Pancreas (tissue), 10 donors: ENCODE results near the gene UBE2J2. TPM values are rescaled to one million over a fixed set of nuclear protein-coding genes. Genes with fewer than 3 reads are reported as not detected.

ENCODE experiments used
- ATAC-seq, 4 donors: fragments of 200-7000 bp; cut with Tn5 transposase; one replicate each; pipeline versions ENCODE4 v1.8.0 to v1.9.1; 2020; ENCODE audit warnings: mild to moderate bottlenecking in 4 of 4, moderate library complexity in 4 of 4
- DNase-seq, 6 donors: peaks; one replicate each; pipeline ENCODE4 v3.0.0-alpha.2; 2020
- FAIRE-seq: peaks from 2 replicates; lab custom pipeline; 2012; peaks lifted over from hg19 to GRCh38; lab: Jason Lieb, UNC
- H3K27ac ChIP-seq, 4 donors: fragments of 200-600 bp; sonication (generic); 1 replicate in 3 of 4; 2 replicates in 1 of 4; pipeline versions ENCODE4 v1.5.0 to v1.8.0; 2020
- H3K27me3 ChIP-seq, 4 donors: fragments of 200-600 bp; one replicate each; pipeline ENCODE4 v1.8.0; 2021
- H3K36me3 ChIP-seq, 3 donors: fragments of 200-600 bp; sonication (generic) in 1 of 3; one replicate each; pipeline versions ENCODE4 v1.5.0 to v1.8.0; 2020 to 2021
- H3K4me1 ChIP-seq, 3 donors: fragments of 200-600 bp; one replicate each; pipeline ENCODE4 v1.8.0; 2021
- H3K4me3 ChIP-seq, 4 donors: fragments of 200-600 bp; sonication (generic) in 2 of 4; one replicate each; pipeline versions ENCODE4 v1.5.0 to v1.8.0; 2020 to 2021
- H3K9me3 ChIP-seq, 4 donors: fragments of 200-600 bp; one replicate each; pipeline ENCODE4 v1.8.0; 2021
- CTCF ChIP-seq, 4 donors: fragments of 200-600 bp; sonication (generic) in 3 of 4; IDR thresholded peaks; one replicate each; pipeline versions ENCODE4 v1.5.0 to v1.8.0; 2021; ENCODE audit warnings: antibody characterized with exemption in 4 of 4
- WGBS, 2 donors: extraction: QIAGEN DNeasy Blood & Tissue Kit; methylation state at CpG; one replicate each; pipeline ENCODE4 v1.1.7; 2013; 5-methylcytosine and 5-hydroxymethylcytosine counted together
- intact Hi-C, 3 donors: fragments of 100-400 bp; cut with DNase I; formaldehyde crosslinking; loops; one replicate each; pipeline versions ENCODE4 v1.11.1 to v1.14.2; 2022
- polyA plus RNA-seq, 2 donors: library from polyadenylated mRNA; stranded (reverse); fragments of 200-250 nt; gene quantifications; one replicate each; pipeline ENCODE4 v1.2.3, GENCODE V29; 2013
- total RNA-seq, 6 donors: library from RNA; stranded (reverse); fragmentation: NEBNext Ultra II Directional in 4 of 6; extraction: Animal tissue kit (Norgen Biotek cat#: 25700) in 4 of 6; gene quantifications; one replicate each; pipeline versions ENCODE4 v1.2.1 to v1.2.4, GENCODE V29; 2021 to 2023
- donor health status: healthy with polysubstance abuse.
- donor health status: DM: no; HTN: no; CAD: no; lungs with moderate emphysema.
- donor health status: DM: no; HTN: no; CAD: no.
- donor health status: control.
- donor health status: control.
- donor health status: Bipolar disorder and iron deficiency.
- donor health status: DM: yes; HTN: yes; CAD: no.
- donor health status: DM: no; HTN: no; CAD: no.
- donor health status: DM: no; HTN: no; CAD: no.
- donor health status: DM: yes; HTN: yes; CAD: no.

The UBE2J2 gene
- total and polyA plus RNA-seq, 8 donors = 20.8 to 44.5 (median 22.7) TPM

- no peak for ATAC-seq
- intact Hi-C loops = no loop called here
- WGBS, 2 donors = 94 to 95% methylated on average over 30 of the region's 30 CpGs
- Histone ChIP-seq H3K27ac (no peak overlapping the region), H3K27me3 (no peaks in the 10 kb centered on the region), H3K4me3 (no peak overlapping the region), H3K36me3 (peaks cover 2 to 14% (median 6%) of the 10 kb centered on the region in 3 donors), H3K4me1 (peaks cover 0 to 18% (median 8%) of the 10 kb centered on the region in 3 donors), H3K9me3 (no peaks in the 10 kb centered on the region)
- DNase-seq = no peak
- FAIRE-seq = no peak
- no peak for TF ChIP-seq CTCF (IDR thresholded peaks at IDR 0.05)
Measured at GRCh38 chr1:1228187-1228586, 45.5 kb downstream of the UBE2J2 start.

- Histone ChIP-seq H3K27ac (no peak overlapping the region), H3K36me3 (peaks cover 2 to 22% (median 11%) of the 10 kb centered on the region in 3 donors), H3K9me3 (no peaks in the 10 kb centered on the region), H3K27me3 (no peaks in the 10 kb centered on the region), H3K4me1 (peaks cover 0 to 13% (median 0%) of the 10 kb centered on the region in 3 donors), H3K4me3 (no peak overlapping the region)
- WGBS, 2 donors = 95 to 98% methylated on average over 21 to 25 of the region's 25 CpGs
- DNase-seq = no peak
- no peak for ATAC-seq
- TF ChIP-seq CTCF (IDR thresholded peaks at IDR 0.05) = no peak
- intact Hi-C loops = no loop called here
- no peak for FAIRE-seq
Measured at GRCh38 chr1:1227386-1227785, 46.3 kb downstream of the UBE2J2 start.

GRCh38 chr1:1226566-1227362, 46.9 kb downstream of the UBE2J2 start:
- FAIRE-seq (no peak), ATAC-seq (no peak), DNase-seq (no peak)
- no peak overlapping the region for H3K4me3 ChIP-seq
- H3K9me3 ChIP-seq = no peaks in the 10 kb centered on the region
- intact Hi-C loops = no loop called here
- no peak overlapping the region for H3K27ac ChIP-seq
- no peak for TF ChIP-seq CTCF (IDR thresholded peaks at IDR 0.05)
- WGBS, 2 donors = 90 to 96% methylated on average over 39 to 44 of the region's 44 CpGs
- peaks cover 2 to 27% (median 14%) of the 10 kb centered on the region in 3 donors for H3K36me3 ChIP-seq
- H3K27me3 ChIP-seq = no peaks in the 10 kb centered on the region
- peaks cover 0 to 13% (median 0%) of the 10 kb centered on the region in 3 donors for H3K4me1 ChIP-seq

GRCh38 chr1:1225913-1226312, 47.7 kb downstream of the UBE2J2 start:
- intact Hi-C loops = no loop called here
- H3K36me3 ChIP-seq = peaks cover 2 to 27% (median 16%) of the 10 kb centered on the region in 3 donors

More at GRCh38 chr1:1225913-1226312, 47.7 kb downstream of the UBE2J2 start:
- no peak overlapping the region for H3K27ac ChIP-seq
- FAIRE-seq = no peak
- WGBS, 2 donors = 76 to 86% methylated on average over 18 of the region's 18 CpGs
- no peak overlapping the region for H3K4me3 ChIP-seq
- H3K4me1 ChIP-seq = peaks cover 0 to 13% (median 0%) of the 10 kb centered on the region in 3 donors
- no peak for ATAC-seq
- H3K9me3 ChIP-seq = no peaks in the 10 kb centered on the region
- no peak for DNase-seq
- TF ChIP-seq CTCF (IDR thresholded peaks at IDR 0.05) = no peak
- H3K27me3 ChIP-seq = no peaks in the 10 kb centered on the region
